Ecto neural progenitor cell (in vitro differentiated cells): ENCODE data around the gene ZNF423.
"Not testable (repeated sequence)": the region's sequence is repeated elsewhere in the genome, so short reads cannot be mapped to it uniquely, and the experiment has no call there.

Source experiments
- DNase-seq: peaks from one replicate; pipeline ENCODE4 v3.0.0-alpha.2; 2018; ENCODE audit warnings: low spot score

ZNF423 gene

GRCh38 chr16:49510654-49511305 lies 345.1 kb downstream of the ZNF423 start:
- no peak for DNase-seq

- DNase-seq, result no peak
These were observed 345.8 kb downstream of the ZNF423 start for GRCh38 chr16:49510141-49510540.

- DNase-seq, result not testable (repeated sequence)
These were observed 349.6 kb downstream of the ZNF423 start for GRCh38 chr16:49506058-49507013.

- no peak for DNase-seq
These were observed 350.4 kb downstream of the ZNF423 start for GRCh38 chr16:49505556-49505955.

GRCh38 chr16:49504626-49505025 lies 351.3 kb downstream of the ZNF423 start:
- DNase-seq, result no peak

- no peak for DNase-seq
These were observed 351.9 kb downstream of the ZNF423 start for GRCh38 chr16:49504023-49504364.

- DNase-seq, result no peak
These were observed 352.5 kb downstream of the ZNF423 start for GRCh38 chr16:49503256-49504022.

GRCh38 chr16:49502136-49502881 lies 353.6 kb downstream of the ZNF423 start:
- DNase-seq, result no peak

GRCh38 chr16:49499869-49500610 lies 355.9 kb downstream of the ZNF423 start:
- DNase-seq, result no peak

GRCh38 chr16:49499414-49499785 lies 356.5 kb downstream of the ZNF423 start:
- DNase-seq, result no peak

GRCh38 chr16:49498666-49499413 lies 357.1 kb downstream of the ZNF423 start:
- no peak for DNase-seq

- no peak for DNase-seq
These were observed 357.6 kb downstream of the ZNF423 start for GRCh38 chr16:49498264-49498663.

GRCh38 chr16:49497466-49497865 lies 358.4 kb downstream of the ZNF423 start:
- DNase-seq, result no peak

GRCh38 chr16:49496656-49497055 lies 359.3 kb downstream of the ZNF423 start:
- DNase-seq, result no peak

GRCh38 chr16:49495596-49496355 lies 360.1 kb downstream of the ZNF423 start:
- no peak for DNase-seq

- no peak for DNase-seq
These were observed 360.9 kb downstream of the ZNF423 start for GRCh38 chr16:49494891-49495566.

- DNase-seq, result no peak
These were observed 361.4 kb downstream of the ZNF423 start for GRCh38 chr16:49494474-49494873.

- no peak for DNase-seq
These were observed 362.1 kb downstream of the ZNF423 start for GRCh38 chr16:49493836-49494235.
